ENCODE results near the gene ZFAND4.
"Not testable (repeated sequence)": the region's sequence is repeated elsewhere in the genome, so short reads cannot be mapped to it uniquely, and the experiment has no call there.

- not testable (repeated sequence) for TF ChIP-seq CTCF, POLR2A (IDR thresholded peaks at IDR 0.05)
Observed at GRCh38 chr10:45654753-45655141, 17.8 kb downstream of the ZFAND4 start.

Data from testis (tissue), 2 donors.